Fibroblast of villous mesenchyme (primary cell): ENCODE data around the gene KRTAP10-8. TPM values are rescaled to one million over a fixed set of nuclear protein-coding genes. Genes with fewer than 3 reads are reported as not detected.

ENCODE experiments used
- DNase-seq: peaks from one replicate; pipeline ENCODE4 v3.0.0-alpha.2; 2010; ENCODE audit warnings: low read depth
- H3K4me3 ChIP-seq: 2 replicates; pipeline ENCODE4 v1.5.1; 2011; ENCODE audit warnings: low read depth, mild to moderate bottlenecking, low read length
- total RNA-seq: library from RNA; depleted of rRNA; stranded (reverse); fragments of >200 nt; gene quantifications from 2 replicates; pipeline ENCODE4 v1.2.3, GENCODE V29; 2012
- TF ChIP-seq, protein P1 (sequence below): IDR thresholded peaks from 2 replicates; pipeline ENCODE4 v1.5.1; 2012; ENCODE audit warnings: low read depth, mild to moderate bottlenecking, low read length; ENCODE audit not compliant: insufficient read depth

Gene KRTAP10-8
- total RNA-seq, 1 donor: not detected

DNA sequence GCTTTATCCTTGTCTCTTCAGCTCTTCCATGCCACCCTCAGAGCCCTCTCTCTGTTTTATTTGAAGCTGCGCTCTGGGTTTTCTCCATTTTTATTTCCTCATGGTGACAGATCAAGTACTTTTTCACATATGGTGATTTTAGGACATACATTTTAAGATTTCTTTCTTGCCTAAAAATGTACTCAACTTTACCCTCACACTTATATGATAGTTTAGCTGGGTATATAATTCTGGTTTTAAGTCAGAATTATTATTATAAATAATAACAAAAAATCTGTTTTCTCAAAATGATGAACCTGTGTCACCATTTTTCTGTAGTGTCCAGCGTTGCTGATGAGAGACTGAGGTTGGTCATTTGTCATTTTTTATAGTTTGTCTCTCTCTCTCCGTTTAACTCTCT is 30.7 kb upstream of the KRTAP10-8 start:
- no peak overlapping the region for H3K4me3 ChIP-seq
- TF ChIP-seq, protein P1, sequence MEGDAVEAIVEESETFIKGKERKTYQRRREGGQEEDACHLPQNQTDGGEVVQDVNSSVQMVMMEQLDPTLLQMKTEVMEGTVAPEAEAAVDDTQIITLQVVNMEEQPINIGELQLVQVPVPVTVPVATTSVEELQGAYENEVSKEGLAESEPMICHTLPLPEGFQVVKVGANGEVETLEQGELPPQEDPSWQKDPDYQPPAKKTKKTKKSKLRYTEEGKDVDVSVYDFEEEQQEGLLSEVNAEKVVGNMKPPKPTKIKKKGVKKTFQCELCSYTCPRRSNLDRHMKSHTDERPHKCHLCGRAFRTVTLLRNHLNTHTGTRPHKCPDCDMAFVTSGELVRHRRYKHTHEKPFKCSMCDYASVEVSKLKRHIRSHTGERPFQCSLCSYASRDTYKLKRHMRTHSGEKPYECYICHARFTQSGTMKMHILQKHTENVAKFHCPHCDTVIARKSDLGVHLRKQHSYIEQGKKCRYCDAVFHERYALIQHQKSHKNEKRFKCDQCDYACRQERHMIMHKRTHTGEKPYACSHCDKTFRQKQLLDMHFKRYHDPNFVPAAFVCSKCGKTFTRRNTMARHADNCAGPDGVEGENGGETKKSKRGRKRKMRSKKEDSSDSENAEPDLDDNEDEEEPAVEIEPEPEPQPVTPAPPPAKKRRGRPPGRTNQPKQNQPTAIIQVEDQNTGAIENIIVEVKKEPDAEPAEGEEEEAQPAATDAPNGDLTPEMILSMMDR: no peak
- no peak for DNase-seq

DNA sequence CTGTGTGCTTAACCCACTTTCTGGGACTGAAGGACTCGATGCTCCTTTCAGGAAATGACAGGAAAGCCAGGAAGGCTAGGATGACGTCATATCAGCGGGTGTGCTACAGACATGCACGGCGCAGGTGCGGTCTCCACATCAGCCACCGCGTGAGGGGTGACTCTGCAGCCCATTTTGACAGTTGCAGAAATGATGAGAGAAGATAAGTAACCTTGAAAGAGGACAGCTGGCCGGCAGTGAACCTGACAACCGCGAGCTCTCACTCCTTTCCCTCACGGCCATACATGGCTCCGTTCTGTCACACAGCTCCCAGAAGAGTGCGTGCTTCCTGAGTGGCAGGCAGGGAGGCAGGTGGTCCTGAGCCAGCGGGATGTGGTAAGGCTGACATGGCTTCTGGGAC is 29.8 kb upstream of the KRTAP10-8 start:
- H3K4me3 ChIP-seq: no peak overlapping the region
- TF ChIP-seq, protein P1: no peak
- DNase-seq: no peak

DNA sequence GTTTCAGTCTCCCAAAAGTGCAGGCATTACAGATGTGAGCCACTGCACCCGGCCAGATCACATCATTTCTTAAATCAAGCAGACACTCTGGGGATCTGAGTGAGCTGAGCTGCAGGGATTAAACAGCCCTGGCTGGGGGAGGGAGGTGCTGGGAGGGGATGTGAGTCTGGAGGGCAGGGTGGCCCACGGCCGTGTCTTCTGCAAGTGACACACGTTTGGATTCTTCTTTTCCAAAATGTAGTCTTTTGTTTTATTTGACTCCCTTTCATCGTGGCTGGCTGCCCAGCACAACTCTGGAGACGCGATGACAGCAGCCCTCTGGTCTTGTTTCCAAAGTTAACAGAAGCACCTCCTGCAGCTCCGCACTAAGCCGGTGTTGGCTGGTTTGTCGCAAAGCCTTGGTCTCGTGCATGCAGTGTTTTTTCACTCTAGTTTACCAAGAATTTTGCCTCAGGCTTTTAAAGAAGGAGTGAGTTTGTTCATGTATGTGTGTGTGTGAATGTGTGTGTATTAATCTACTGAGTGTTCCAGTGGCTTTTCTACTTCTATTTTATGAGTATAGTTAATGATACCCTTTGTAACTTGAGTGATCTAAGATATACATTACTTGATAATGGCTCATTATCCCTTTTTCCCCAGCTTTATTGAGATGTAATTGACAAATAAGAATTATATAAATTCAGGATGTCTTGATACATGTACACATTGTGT is 28.6 kb upstream of the KRTAP10-8 start:
- no peak for DNase-seq
- TF ChIP-seq, protein P1: no peak
- H3K4me3 ChIP-seq: no peak overlapping the region

DNA sequence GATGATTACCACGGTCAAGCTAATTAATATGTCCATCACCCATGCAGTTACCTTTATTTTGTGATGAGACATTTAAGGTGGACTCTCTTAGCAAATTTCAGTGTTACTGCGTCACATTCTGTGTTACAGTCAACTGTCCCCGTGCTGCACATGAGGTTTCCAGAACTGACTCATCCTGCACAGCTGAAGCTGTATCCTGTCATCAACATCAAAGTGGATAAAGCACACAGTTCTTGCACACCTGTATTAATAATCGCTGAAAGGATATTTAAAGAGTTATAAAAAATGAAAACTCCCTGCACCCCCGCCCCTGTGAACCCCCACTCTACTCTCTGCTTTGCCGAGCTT is 28.1 kb upstream of the KRTAP10-8 start:
- TF ChIP-seq, protein P1: no peak
- no peak for DNase-seq
- no peak overlapping the region for H3K4me3 ChIP-seq

DNA sequence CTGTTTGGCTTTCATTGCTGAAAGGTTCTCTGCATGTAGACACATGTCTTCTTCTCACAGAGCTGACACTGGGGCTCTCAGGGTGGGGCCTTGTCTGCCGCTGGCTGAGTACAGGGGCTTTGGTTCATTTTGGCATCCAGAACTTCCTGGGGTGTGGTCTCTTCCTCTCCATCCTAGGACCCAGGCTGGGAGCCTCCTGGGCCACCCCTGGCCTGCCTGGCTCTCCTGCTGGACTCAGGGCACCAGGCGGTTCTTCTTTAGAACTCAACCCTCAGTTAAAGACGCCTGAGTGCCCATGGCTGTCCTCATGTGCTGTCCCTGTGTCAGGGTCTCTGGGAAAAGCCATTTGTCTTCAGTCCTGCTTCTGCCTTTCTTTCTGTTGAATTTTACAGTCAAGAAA is 26.0 kb upstream of the KRTAP10-8 start:
- TF ChIP-seq, protein P1: no peak
- DNase-seq: no peak
- no peak overlapping the region for H3K4me3 ChIP-seq

DNA sequence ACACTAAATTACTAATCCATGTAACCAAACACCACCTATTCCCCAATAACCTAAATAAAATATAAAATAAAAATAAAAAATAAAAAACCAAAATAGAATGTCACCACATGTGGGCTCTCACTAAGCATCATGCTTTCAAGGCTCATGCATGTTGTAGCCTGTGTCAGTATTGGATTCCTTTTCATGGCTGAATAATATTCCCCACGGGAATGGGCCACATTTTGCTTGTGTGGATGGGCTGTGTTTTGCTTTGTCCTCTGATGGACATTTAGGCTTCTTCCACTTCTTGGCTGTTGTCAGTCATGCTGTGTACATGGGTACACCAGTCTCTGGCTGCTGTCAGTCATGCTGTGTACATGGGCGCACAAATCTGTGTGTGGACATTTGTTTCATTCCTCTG is 22.8 kb upstream of the KRTAP10-8 start:
- TF ChIP-seq, protein P1: no peak

More for the DNA sequence above, 22.8 kb upstream of the KRTAP10-8 start:
- DNase-seq: no peak
- H3K4me3 ChIP-seq: no peak overlapping the region
